Stimulated activated naive CD4-positive, alpha-beta T cell treated with Interleukin-2 at 50 U/mL for 16 hours (primary cell): ENCODE data around the gene RAB26.
A peak's percentile ranks its signal among the peaks of the same experiment; 100 is the strongest.
"Not testable (repeated sequence)": the region's sequence is repeated elsewhere in the genome, so short reads cannot be mapped to it uniquely, and the experiment has no call there.

Experiments
- DNase-seq: peaks from one replicate; lab custom pipeline; 2025; lab: John Stamatoyannopoulos, UW

RAB26 gene, protein sequence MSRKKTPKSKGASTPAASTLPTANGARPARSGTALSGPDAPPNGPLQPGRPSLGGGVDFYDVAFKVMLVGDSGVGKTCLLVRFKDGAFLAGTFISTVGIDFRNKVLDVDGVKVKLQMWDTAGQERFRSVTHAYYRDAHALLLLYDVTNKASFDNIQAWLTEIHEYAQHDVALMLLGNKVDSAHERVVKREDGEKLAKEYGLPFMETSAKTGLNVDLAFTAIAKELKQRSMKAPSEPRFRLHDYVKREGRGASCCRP

GRCh38 chr16:2147981-2148671, at the start of gene RAB26:
TSS of gene RAB26 (plus strand) at chr16:2148625. CDS start at chr16:2148784, 159 bp downstream.
- DNase-seq = peak; percentile 48

- DNase-seq = not testable (repeated sequence)
Measured at GRCh38 chr16:2101581-2101980, 46.8 kb upstream of the RAB26 start.

GRCh38 chr16:2102471-2102870, 46.0 kb upstream of the RAB26 start:
- DNase-seq = no peak

DNA sequence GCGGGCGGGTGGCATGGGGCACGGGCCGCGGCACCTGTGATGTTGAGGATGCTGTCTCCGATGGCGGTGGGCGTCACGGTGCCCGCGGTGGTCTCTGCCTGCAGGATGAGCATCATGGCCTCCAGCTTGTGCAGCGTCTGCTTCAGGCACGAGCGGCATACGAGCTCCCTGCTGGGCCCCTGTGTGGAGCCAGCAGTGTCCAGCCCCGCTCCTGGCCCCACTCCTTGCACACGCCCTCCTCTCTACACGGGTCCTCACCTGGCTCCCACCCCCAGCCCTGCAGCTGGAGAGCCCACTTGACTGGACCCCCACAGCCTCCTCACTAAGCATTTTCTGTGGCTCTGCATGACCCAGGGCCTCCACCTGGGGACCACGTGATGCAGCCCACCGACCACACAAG, 44.0 kb upstream of the RAB26 start:
- not testable (repeated sequence) for DNase-seq

- not testable (repeated sequence) for DNase-seq
Measured at GRCh38 chr16:2105291-2105690, 43.1 kb upstream of the RAB26 start.

- DNase-seq = not testable (repeated sequence)
Measured at GRCh38 chr16:2105769-2106168, 42.7 kb upstream of the RAB26 start.

GRCh38 chr16:2106211-2106610, 42.2 kb upstream of the RAB26 start:
- DNase-seq = not testable (repeated sequence)

- DNase-seq = not testable (repeated sequence)
Measured at GRCh38 chr16:2107121-2107790, 41.2 kb upstream of the RAB26 start.

DNA sequence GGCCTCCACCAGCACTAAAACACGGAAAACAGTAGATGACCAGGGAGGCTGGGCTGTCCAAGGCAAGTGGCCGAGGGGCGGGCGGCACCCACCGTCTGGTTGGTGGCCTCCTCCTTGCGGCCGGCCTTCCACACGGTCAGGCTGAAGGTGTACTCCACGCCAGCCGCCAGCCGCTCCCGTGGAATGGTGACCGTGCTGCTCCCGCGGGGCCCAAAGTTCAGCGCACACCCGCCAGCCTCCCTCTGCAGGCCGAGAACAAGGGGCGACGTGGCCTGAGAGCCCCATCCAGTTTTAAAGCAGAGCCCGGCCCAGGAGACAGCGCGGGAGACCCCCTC, 40.7 kb upstream of the RAB26 start:
- DNase-seq = not testable (repeated sequence)

DNA sequence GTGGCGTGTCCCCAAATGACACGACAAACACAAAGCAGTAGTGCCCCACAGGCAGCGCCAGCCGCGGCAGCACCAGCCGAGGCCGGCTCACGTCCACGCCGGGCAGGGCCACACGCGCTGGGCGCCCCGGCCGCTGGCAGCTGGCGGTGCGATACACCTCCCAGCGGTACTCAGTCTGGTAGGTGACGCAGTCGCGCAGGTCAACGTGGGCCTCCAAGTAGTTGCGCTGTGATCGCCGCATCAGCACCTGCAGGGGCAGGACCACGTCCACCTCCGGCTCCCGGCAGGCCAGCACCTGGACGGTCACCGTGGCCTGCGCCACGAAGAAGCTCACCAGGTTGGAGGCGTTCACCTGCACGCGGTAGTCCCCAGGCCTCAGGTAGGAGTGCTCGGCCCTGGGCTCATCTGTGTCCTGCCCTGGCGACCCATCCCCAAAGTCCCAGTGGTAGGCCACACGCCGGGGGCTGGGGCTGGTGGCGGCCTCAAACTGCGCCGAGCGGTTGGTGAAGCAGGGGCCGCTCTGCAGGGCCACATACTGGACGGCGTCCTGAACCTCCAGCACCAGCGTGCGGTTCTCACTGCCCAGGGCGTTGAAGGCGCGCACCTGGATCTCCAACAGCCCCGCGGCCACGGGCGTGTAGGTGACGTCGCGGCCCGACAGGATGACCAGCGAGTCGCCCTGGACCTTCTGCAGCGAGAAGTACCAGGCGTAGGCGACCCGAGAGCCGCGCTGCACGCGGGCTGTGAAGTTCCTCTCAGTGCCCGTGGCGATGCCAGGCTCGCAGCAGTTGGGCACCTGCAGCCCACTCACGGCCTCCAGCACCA, 39.8 kb upstream of the RAB26 start:
- not testable (repeated sequence) for DNase-seq

- not testable (repeated sequence) for DNase-seq
Measured at GRCh38 chr16:2109271-2109580, 39.2 kb upstream of the RAB26 start.

DNA sequence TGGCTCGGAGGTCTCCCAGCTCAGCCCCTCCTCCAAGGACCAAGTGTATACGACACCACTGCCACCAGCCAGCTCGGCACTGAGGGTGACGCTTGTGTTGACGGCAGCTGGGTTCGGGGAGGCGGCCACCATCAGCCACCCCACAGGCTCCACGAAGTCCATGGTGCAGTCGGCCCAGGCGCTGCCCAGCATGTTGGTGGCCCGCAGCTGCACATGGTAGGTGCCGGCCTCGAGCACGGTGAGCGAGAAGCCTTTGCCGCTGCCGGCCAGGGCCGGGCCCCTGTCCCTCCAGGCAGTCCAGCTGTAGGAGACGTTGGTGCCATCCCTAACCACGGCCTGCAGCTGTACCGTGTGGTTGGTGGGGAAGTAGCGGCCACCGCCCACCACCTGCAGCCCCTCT, 38.6 kb upstream of the RAB26 start:
- DNase-seq = not testable (repeated sequence)

DNA sequence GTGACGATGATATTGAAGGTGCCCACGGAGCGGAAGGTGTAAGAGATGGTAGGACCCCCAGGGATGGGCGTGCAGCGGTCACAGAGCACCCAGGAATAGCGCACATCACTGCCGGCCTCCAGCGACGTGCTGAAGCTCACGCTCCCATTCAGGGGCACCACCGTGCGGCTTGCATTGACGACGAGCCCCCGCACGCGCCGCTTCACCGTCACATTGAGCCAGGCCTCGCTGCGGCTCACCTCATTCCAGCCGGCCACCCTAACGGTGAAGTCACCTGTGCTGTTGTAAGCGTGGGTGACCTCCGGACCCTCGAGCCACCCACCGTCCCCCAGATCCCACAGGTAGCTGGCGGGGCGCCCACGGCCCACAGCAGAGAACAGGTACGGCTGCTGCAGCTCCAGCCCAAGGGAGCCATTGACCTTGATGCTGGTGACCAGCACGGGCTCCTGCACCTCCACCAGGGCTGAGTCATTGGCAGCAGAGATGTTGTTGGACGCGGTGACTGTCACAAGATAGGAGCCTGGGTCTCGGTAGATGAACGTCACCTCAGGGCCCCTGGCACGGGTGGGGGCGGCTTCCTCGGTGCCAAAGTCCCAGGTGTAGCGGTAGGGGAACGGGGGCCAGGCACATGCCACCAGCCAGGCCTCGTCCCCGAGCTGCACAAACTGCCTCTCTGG, 38.0 kb upstream of the RAB26 start:
- not testable (repeated sequence) for DNase-seq

DNA sequence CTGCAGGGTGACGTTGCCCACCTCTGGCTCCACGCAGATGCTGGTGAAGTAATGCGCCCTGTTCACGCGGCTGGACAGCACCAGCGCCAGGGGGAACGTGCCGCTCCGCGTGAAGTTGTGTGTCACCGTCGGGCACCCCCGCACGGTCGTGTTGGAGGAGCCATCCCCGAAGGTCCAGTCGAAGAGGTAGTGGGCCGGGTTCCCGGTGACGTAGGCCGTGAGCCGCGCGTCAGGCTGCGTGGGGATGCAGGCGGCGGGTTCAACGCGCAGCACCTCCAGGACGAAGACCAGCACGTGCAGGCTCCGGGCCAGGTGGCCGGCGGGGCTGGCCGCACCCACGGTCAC, 37.4 kb upstream of the RAB26 start:
- not testable (repeated sequence) for DNase-seq

DNA sequence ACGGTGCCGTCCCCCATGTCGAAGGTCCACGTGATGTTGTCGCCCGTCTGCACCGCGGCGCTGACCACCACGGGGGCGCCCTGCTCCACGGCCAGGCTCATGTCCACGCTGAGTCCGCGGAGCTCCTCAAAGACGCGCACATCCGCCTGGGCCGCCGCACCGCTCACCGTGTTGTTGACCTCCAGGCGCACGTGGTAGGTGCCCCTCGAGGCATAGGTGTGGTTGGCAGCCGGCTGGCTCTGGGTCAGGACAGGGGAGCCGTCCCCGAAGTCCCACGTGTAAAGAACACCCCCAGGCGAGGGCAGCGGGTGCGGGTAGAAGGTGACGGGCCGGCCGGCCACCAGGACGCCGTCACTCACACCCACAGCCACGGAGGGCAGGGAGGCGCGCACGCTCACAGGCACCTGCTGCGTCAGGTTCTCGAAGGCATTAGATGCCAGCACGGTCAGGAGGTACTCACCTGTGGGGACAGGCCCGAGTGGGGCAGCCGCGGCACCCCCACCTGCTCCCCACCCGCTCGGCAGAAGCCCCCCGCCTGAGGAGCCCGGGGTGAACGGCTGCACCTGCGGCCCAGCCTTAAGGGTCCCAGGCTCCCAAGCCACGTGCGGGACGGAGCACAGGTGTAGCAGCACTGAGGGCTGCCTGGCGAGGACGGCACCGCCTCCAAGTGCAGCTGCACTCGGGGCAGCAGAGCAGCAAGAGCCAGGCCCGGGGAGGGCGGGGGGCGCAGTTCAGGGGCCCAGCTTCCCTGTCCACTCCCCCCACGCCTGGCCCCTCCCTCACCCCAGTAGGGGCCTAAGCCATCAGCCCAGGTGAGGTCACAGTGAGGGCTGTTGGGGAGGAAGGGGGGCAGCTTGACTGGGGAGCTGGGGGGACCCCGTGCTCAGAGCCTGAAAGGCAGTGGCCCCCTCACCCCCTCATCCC, 36.8 kb upstream of the RAB26 start:
- not testable (repeated sequence) for DNase-seq

- not testable (repeated sequence) for DNase-seq
Measured at GRCh38 chr16:2112539-2113106, 35.8 kb upstream of the RAB26 start.

DNA sequence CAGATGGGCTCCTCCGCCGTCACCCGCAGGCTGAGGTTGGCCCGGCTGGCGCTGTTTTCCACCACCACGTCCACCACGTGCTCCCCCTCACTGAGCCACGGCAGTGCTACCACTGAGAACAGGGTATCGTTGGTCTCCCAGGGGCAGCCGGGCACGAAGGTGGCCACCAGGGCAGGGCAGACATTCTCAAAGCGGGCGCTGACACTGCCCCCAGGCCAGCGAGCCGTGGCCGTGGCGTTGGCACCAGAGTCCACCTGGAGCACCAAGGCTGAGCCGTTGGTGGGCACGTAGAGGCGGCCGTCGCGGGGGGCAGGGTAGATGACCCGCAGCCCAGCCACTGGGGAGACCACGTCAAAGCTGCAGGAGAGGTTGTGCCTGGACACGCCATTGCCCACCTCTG, 34.2 kb upstream of the RAB26 start:
- not testable (repeated sequence) for DNase-seq

- DNase-seq = not testable (repeated sequence)
Measured at GRCh38 chr16:2114885-2115590, 33.4 kb upstream of the RAB26 start.

- DNase-seq = no peak
Measured at GRCh38 chr16:2115591-2115973, 32.8 kb upstream of the RAB26 start.

DNA sequence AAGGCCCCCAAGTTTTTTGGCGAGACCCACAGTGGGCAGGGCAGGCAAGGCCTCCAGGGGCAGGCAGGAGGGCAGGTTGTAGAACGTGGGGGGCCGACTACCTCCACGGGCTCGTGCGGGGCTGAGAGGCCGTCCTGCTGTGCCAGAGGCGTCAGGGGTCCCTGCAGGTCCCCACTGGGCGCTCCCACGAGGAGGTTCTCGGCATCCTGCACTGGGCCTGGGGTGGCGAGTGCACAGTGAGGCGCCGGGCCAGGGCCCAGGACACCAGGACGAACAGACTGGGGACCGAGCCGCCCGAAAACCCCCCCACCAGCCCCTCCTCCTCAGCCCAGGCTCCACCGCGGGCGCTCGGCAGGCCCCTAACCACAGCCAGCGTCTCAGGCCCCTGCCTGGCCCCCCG, 32.0 kb upstream of the RAB26 start:
- not testable (repeated sequence) for DNase-seq
